Lower leg skin (tissue), 4 donors: ENCODE results near the gene NTSR1. TPM values are rescaled to one million over a fixed set of nuclear protein-coding genes. Genes with fewer than 3 reads are reported as not detected.

ENCODE experiments used
- DNase-seq, 2 donors: peaks; one replicate each; pipeline ENCODE4 v3.0.0-alpha.2; 2019; ENCODE audit warnings: low spot score in 2 of 2
- H3K4me3 ChIP-seq: fragments of 200-600 bp; sonication (generic); 2 replicates; pipeline ENCODE4 v1.5.1; 2017; ENCODE audit warnings: mild to moderate bottlenecking, low read depth; ENCODE audit not compliant: poor library complexity, severe bottlenecking
- POLR2A ChIP-seq, 2 donors: fragments of 450-650 bp; IDR thresholded peaks; one replicate each; pipeline ENCODE4 v1.6.1; 2016 to 2017; ENCODE audit warnings: antibody characterized with exemption in 2 of 2, mild to moderate bottlenecking in 1 of 2, moderate library complexity in 1 of 2
- WGBS, 2 donors: methylation state at CpG; one replicate each; pipeline ENCODE4 v1.1.5; 2018; 5-methylcytosine and 5-hydroxymethylcytosine counted together
- intact Hi-C: fragments of 100-400 bp; cut with DNase I; formaldehyde crosslinking; loops from one replicate; pipeline ENCODE4 v1.15.0; 2023; ENCODE audit warnings: low total_unique reads
- total RNA-seq, 4 donors: library from RNA; depleted of rRNA; stranded (reverse); fragments of >200 nt; gene quantifications; one replicate each; pipeline ENCODE4 v1.1.0, GENCODE V29; 2016
- TF ChIP-seq, protein P1 (sequence below), 3 donors: fragments of 450-650 bp; IDR thresholded peaks; one replicate each; pipeline ENCODE4 v1.5.1; 2016; ENCODE audit warnings: antibody characterized with exemption in 3 of 3, mild to moderate bottlenecking in 3 of 3, moderate library complexity in 2 of 3

NTSR1 gene
- total RNA-seq, 4 donors from 2014 or later: 0.07 to 0.61 (median 0.13) TPM; not detected in 1

DNA sequence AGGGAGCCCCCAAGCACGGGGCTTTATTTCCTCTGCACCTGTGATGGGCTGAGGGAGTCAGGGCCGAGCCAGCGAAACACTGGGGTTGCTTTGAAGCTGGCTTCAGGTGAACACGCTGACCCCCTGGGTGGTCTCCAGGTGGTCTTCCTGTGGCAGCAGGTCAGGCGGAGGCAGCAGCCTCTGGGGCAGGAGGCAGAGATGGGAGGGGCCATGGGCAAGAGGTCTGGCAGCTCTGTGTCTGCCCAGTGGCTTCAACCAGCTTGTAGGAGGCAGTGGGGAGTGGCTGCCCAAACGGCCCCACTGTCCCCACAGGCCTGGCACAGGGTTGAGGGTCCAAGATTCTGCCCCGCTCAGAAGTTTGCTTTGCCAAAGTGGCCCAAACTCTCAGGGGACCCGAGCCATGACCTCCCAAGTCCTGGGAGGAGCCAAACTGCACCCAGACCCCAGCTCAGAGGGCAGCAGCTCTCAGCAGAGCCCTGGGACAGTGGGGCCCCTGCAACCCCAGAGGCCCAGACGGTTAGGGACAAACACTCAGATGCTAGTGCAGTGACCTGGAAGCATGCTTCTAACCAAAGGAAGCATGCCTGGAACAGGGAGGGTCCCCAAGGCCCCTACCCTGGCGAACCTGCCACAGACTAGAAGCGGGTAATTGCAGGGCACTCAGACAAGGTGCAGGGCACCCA, 15.3 kb downstream of the NTSR1 start:
- intact Hi-C loops: no loop called here
- DNase-seq: no peak
- whole genome bisulfite sequencing, 2 donors: 55 to 61% methylated on average over 10 of the region's 11 CpGs
- TF ChIP-seq, protein P1, sequence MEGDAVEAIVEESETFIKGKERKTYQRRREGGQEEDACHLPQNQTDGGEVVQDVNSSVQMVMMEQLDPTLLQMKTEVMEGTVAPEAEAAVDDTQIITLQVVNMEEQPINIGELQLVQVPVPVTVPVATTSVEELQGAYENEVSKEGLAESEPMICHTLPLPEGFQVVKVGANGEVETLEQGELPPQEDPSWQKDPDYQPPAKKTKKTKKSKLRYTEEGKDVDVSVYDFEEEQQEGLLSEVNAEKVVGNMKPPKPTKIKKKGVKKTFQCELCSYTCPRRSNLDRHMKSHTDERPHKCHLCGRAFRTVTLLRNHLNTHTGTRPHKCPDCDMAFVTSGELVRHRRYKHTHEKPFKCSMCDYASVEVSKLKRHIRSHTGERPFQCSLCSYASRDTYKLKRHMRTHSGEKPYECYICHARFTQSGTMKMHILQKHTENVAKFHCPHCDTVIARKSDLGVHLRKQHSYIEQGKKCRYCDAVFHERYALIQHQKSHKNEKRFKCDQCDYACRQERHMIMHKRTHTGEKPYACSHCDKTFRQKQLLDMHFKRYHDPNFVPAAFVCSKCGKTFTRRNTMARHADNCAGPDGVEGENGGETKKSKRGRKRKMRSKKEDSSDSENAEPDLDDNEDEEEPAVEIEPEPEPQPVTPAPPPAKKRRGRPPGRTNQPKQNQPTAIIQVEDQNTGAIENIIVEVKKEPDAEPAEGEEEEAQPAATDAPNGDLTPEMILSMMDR (IDR thresholded peaks at IDR 0.05): no peak
- TF ChIP-seq POLR2A (IDR thresholded peaks at IDR 0.05): no peak
- H3K4me3 ChIP-seq: no peak overlapping the region

DNA sequence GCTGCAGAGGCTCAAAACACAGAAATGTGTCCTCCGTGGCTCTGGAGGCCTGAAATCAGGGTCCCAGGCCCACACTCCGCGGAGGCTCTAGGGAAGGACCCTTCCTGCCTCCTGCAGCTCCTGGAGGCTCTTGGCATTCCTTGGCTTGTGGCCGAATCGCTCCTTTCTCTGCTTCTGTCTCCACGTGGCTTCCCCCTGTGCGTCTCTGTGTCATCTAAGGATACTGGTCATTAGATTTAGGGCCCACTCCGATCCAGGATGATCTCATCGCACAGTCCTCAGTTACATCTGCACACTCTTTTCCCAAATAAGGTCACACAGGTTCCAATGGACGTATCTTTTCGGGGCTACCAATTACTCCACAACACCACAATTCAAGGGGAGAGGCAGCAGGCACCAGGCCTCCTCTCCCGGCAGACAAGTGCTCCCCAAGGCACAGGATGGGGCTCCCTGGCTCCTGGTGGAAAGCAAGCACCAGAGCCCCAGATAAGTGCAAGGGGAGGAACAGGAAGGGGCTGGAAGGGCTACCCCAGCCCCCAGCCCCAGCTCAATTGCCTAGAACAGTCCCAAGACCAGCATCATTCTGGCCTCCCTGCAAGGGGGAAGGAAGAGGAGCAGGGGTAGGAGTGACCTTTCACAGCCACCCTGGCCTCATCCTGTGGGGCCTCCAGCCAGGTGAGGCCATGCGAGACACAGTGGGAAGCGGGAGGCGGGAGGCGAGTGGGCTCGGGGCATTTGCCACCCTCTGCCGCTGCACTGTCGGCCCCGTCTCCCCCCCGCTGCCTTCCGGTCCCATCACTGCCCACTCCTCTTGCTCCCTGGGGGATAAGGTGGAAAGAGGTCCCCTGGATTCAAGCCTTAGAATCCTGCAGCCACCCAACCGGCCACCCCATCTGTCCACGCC, 16.3 kb downstream of the NTSR1 start:
- TF ChIP-seq POLR2A (IDR thresholded peaks at IDR 0.05): no peak
- TF ChIP-seq, protein P1 (IDR thresholded peaks at IDR 0.05): no peak
- 81 to 86% methylated on average over 23 to 24 of the region's 24 CpGs for WGBS, 2 donors
- no peak for DNase-seq
- intact Hi-C loops: no loop called here
- no peak overlapping the region for H3K4me3 ChIP-seq

DNA sequence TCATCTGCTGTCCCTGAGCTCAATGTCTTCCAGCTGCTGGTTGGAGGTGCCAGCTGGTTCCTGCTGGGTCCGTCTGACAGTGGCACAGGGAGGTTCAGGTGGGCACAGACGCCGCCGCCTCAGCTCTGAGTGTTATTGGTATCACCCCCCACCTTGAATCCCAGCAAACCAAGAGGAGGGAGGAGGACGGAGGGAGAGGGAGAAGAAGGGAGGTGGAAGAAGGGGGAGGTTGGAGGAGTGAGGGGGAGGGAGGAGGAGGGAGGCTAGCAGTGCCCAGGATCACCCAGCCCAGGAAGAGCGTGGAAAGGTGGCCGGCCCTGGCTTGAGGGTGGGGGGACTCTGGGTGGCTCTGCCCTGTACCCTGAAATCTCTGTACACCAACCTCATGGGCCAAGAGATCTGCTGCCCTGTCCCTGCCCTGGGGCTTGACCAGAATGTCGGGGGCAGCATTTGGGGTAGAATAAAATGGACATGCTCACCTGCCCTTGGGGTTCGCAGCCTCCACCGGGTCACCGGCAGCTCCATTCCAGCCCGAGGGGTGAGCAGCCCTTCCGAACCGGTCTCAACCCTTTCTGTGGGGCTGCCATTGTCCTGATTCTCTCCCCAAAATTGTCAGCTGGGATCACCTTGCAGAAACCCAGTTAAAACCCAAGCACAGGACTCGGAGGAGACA, 17.1 kb downstream of the NTSR1 start:
- TF ChIP-seq POLR2A (IDR thresholded peaks at IDR 0.05): no peak
- 85 to 89% methylated on average over 15 of the region's 15 CpGs for WGBS, 2 donors
- intact Hi-C loops: no loop called here
- no peak overlapping the region for H3K4me3 ChIP-seq
- no peak for DNase-seq

DNA sequence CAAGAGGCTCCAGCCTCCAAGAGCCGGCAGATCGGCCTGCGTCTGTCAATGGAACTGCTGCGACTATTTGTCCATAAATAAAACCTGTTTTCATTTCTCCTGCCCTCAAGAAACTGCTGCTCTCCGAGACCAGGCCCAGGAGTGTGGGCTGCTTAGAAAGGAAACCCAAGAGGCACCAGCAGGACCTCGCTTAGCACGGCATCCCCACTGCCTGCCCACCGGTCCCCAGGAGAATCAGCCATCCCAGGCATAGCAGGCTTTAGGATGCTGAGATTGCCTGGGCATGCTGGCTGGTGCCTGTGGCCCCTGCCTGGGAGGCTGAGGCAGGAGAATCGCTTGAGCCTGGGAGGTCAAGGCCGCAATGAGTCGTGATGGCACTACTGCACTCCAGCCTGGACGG, 17.6 kb downstream of the NTSR1 start:
- DNase-seq: no peak
- TF ChIP-seq, protein P1 (IDR thresholded peaks at IDR 0.05): no peak
- no peak for TF ChIP-seq POLR2A (IDR thresholded peaks at IDR 0.05)
- 80% methylated on average over 12 of the region's 12 CpGs for WGBS, 2 donors
- intact Hi-C loops: no loop called here
- H3K4me3 ChIP-seq: no peak overlapping the region

DNA sequence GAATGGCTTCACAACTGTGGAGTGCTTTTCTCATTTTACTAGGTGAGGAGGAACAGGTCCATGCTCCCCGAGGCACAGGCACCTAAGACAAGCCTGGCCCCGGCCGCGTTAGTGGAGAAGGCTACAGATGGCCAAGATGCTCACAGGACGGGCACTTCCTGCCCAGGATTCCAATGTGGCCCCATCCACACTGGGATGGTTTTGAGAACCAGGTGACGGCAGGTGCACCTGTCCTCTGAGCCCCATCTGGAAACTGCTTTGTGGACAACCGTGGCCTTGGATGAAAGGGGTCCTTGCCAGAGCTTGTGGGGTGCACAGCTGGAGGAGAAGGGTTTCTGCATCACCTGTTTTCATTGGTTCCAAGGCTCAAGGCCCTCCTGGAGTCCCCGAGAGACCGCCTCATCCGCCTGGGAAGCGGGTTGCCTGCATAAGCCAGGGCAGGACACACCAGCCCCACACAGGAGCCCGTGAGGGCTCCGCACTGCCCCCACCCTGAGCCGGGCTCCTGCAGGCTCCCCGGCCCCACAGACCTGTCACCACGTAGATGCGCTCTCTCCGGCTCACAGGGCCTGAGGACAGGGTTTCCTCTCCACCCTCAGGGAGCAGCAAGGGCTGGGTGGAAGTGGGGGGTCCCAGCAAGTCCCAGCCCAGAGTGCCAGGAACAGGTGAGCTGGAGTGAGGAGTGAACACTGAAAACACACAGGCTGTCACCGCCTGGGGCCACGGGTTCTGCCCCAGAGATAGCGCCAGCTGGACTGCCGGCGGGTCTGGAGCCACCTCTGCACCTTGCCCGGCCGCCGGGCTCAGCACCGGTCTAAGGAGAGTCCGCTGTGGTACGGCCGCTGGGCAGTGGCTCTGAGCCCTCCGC, 18.3 kb downstream of the NTSR1 start:
- WGBS, 2 donors: 81 to 87% methylated on average over 28 to 30 of the region's 31 CpGs
- H3K4me3 ChIP-seq: no peak overlapping the region
- no peak for TF ChIP-seq POLR2A (IDR thresholded peaks at IDR 0.05)
- TF ChIP-seq, protein P1 (IDR thresholded peaks at IDR 0.05): no peak
- DNase-seq: no peak
- intact Hi-C loops: no loop called here
